ENCODE data around the gene LPP. TPM values are rescaled to one million over a fixed set of nuclear protein-coding genes. Genes with fewer than 3 reads are reported as not detected.

The LPP gene
- total RNA-seq, 2 experiments from 2014 or later: 27.5 to 31.8 TPM

- CTCF ChIA-PET: interaction anchor here (0.5 kb wide), 1 partner anchor 1692 kb away, joined by 3 read pairs; no protein-coding TSS in a partner anchor
- Mint-ChIP-seq H3K27me3 (ENCODE audit: low read depth) (no peaks in the 10 kb centered on the region), H3K4me1 (ENCODE audit: low read depth) (peaks cover 36% of the 10 kb centered on the region), H3K4me3 (no peak overlapping the region), H3K9me3 (no peaks in the 10 kb centered on the region), H3K36me3 (ENCODE audit: low read depth) (no peaks in the 10 kb centered on the region), H3K27ac (no peak overlapping the region)
- intact Hi-C loops (cut with micrococcal nuclease): loop anchor here (5.0 kb wide), 1 partner anchor 385 kb away; no protein-coding TSS in a partner anchor
- DNase-seq: no peak
These were observed 528.4 kb downstream of the LPP start for GRCh38 chr3:188682316-188682715.

GRCh38 chr3:188683032-188683521 is 529.1 kb downstream of the LPP start:
- H3K36me3 Mint-ChIP-seq (ENCODE audit: low read depth): no peaks in the 10 kb centered on the region
- H3K4me3 Mint-ChIP-seq: no peak overlapping the region
- peaks cover 32% of the 10 kb centered on the region for H3K4me1 Mint-ChIP-seq (ENCODE audit: low read depth)
- no peaks in the 10 kb centered on the region for H3K9me3 Mint-ChIP-seq
- CTCF ChIA-PET: no interaction called here
- DNase-seq: peak; percentile 51
- intact Hi-C loops (cut with micrococcal nuclease): loop anchor here (1.0 to 5.0 kb wide), 7 partner anchors 17 to 386 kb away; no protein-coding TSS in a partner anchor
- H3K27me3 Mint-ChIP-seq (ENCODE audit: low read depth): no peaks in the 10 kb centered on the region
- peak overlapping the region; percentile 37 for H3K27ac Mint-ChIP-seq

- DNase-seq: no peak
- no peaks in the 10 kb centered on the region for H3K27me3 Mint-ChIP-seq (ENCODE audit: low read depth)
- intact Hi-C loops (cut with micrococcal nuclease): loop anchor here (5.0 kb wide), 1 partner anchor 387 kb away; no protein-coding TSS in a partner anchor
- no peak overlapping the region for H3K27ac Mint-ChIP-seq
- no peaks in the 10 kb centered on the region for H3K9me3 Mint-ChIP-seq
- peaks cover 37% of the 10 kb centered on the region for H3K4me1 Mint-ChIP-seq (ENCODE audit: low read depth)
- no peak overlapping the region for H3K4me3 Mint-ChIP-seq
- no peaks in the 10 kb centered on the region for H3K36me3 Mint-ChIP-seq (ENCODE audit: low read depth)
- CTCF ChIA-PET: no interaction called here
These were observed 530.3 kb downstream of the LPP start for GRCh38 chr3:188684276-188684675.

DNA sequence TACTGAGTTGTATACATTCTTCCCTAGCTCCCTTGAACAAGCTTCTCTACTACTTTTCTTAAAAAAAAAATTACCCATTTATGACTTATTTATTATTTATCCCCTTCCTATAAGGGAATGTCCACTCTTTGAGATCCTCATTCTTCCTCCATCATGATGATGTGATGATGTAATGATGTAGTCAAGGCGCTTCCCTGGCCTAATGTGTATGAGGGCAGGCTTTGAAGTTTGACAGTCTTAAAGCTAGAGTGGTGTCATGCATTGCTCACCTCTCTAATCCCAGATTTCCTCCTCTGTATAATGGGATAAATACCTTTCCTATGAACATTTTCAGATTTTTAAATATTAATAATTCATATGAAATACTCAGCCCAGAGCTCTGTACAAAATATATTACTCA is 531.8 kb downstream of the LPP start:
- no peak overlapping the region for H3K4me3 Mint-ChIP-seq
- H3K27me3 Mint-ChIP-seq (ENCODE audit: low read depth): no peaks in the 10 kb centered on the region
- intact Hi-C loops (cut with micrococcal nuclease): loop anchor here (5.0 kb wide), 1 partner anchor 267 kb away; no protein-coding TSS in a partner anchor
- CTCF ChIA-PET: interaction anchor here (1.4 to 2.0 kb wide), 2 partner anchors 269 to 945 kb away, joined by 3 to 6 read pairs; no protein-coding TSS in a partner anchor
- no peaks in the 10 kb centered on the region for H3K9me3 Mint-ChIP-seq
- DNase-seq: no peak
- no peaks in the 10 kb centered on the region for H3K36me3 Mint-ChIP-seq (ENCODE audit: low read depth)
- H3K4me1 Mint-ChIP-seq (ENCODE audit: low read depth): peaks cover 37% of the 10 kb centered on the region
- no peak overlapping the region for H3K27ac Mint-ChIP-seq

- H3K4me3 Mint-ChIP-seq: no peak overlapping the region
- H3K4me1 Mint-ChIP-seq (ENCODE audit: low read depth): peaks cover 37% of the 10 kb centered on the region
- DNase-seq: no peak
- intact Hi-C loops (cut with micrococcal nuclease): loop anchor here (5.0 kb wide), 1 partner anchor 266 kb away; no protein-coding TSS in a partner anchor
- H3K36me3 Mint-ChIP-seq (ENCODE audit: low read depth): no peaks in the 10 kb centered on the region
- H3K27me3 Mint-ChIP-seq (ENCODE audit: low read depth): no peaks in the 10 kb centered on the region
- H3K9me3 Mint-ChIP-seq: no peaks in the 10 kb centered on the region
- CTCF ChIA-PET: interaction anchor here (0.6 to 2.0 kb wide), 3 partner anchors 64 to 945 kb away, joined by 3 to 6 read pairs (median 4); no protein-coding TSS in a partner anchor
- H3K27ac Mint-ChIP-seq: no peak overlapping the region
These were observed 532.4 kb downstream of the LPP start for GRCh38 chr3:188686324-188686723.

GRCh38 chr3:188687389-188687788 is 533.4 kb downstream of the LPP start:
- Mint-ChIP-seq H3K4me1 (ENCODE audit: low read depth) (peaks cover 34% of the 10 kb centered on the region), H3K9me3 (no peaks in the 10 kb centered on the region), H3K36me3 (ENCODE audit: low read depth) (no peaks in the 10 kb centered on the region), H3K27me3 (ENCODE audit: low read depth) (no peaks in the 10 kb centered on the region), H3K27ac (no peak overlapping the region), H3K4me3 (no peak overlapping the region)
- DNase-seq: peak; percentile 10
- CTCF ChIA-PET: interaction anchor here (0.7 kb wide), 1 partner anchor 57 kb away, joined by 3 read pairs; no protein-coding TSS in a partner anchor
- intact Hi-C loops (cut with micrococcal nuclease): loop anchor here (5.0 kb wide), 1 partner anchor 265 kb away; no protein-coding TSS in a partner anchor

DNA sequence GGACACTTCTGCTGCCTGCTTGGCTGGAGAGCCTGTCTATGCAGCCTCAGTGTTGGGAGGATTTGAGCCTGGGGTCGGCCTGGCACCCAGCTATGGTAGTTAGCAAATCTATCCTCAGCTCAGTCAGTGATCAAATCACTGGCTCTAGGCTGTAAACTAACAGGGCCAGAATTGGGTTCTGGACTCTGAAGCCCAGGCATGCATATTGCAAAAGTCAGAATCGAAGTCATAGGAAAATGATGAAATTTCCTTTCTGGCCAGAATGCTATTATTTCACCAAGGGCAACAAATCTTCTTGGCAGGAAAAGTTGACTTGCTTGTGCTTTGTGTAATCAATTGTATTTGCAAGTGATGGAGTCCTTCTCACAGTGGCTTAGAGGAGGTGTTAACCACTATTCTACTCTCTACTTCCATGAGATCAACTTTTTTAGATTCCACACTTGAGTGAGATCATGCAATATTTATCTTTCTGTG is 535.2 kb downstream of the LPP start:
- no peak overlapping the region for H3K4me3 Mint-ChIP-seq
- no peaks in the 10 kb centered on the region for H3K9me3 Mint-ChIP-seq
- CTCF ChIA-PET: interaction anchor here (1.0 kb wide), 1 partner anchor 948 kb away, joined by 3 read pairs; no protein-coding TSS in a partner anchor
- intact Hi-C loops (cut with micrococcal nuclease): loop anchor here (5.0 kb wide), 1 partner anchor 263 kb away; no protein-coding TSS in a partner anchor
- H3K27me3 Mint-ChIP-seq (ENCODE audit: low read depth): no peaks in the 10 kb centered on the region
- H3K4me1 Mint-ChIP-seq (ENCODE audit: low read depth): peaks cover 19% of the 10 kb centered on the region
- H3K36me3 Mint-ChIP-seq (ENCODE audit: low read depth): no peaks in the 10 kb centered on the region
- no peak for DNase-seq
- no peak overlapping the region for H3K27ac Mint-ChIP-seq

- Mint-ChIP-seq H3K9me3 (no peaks in the 10 kb centered on the region), H3K36me3 (ENCODE audit: low read depth) (no peaks in the 10 kb centered on the region), H3K4me3 (no peak overlapping the region), H3K27ac (no peak overlapping the region), H3K4me1 (ENCODE audit: low read depth) (peaks cover 19% of the 10 kb centered on the region), H3K27me3 (ENCODE audit: low read depth) (no peaks in the 10 kb centered on the region)
- CTCF ChIA-PET: interaction anchor here (0.7 kb wide), 1 partner anchor 504 kb away, joined by 3 read pairs; no protein-coding TSS in a partner anchor
- intact Hi-C loops (cut with micrococcal nuclease): no loop called here
- no peak for DNase-seq
These were observed 536.1 kb downstream of the LPP start for GRCh38 chr3:188690064-188690463.

GRCh38 chr3:188691004-188691403 is 537.0 kb downstream of the LPP start:
- no peaks in the 10 kb centered on the region for H3K9me3 Mint-ChIP-seq
- DNase-seq: no peak
- H3K27ac Mint-ChIP-seq: no peak overlapping the region
- H3K4me1 Mint-ChIP-seq (ENCODE audit: low read depth): peaks cover 22% of the 10 kb centered on the region
- intact Hi-C loops (cut with micrococcal nuclease): no loop called here
- H3K27me3 Mint-ChIP-seq (ENCODE audit: low read depth): no peaks in the 10 kb centered on the region
- no peak overlapping the region for H3K4me3 Mint-ChIP-seq
- CTCF ChIA-PET: interaction anchor here (0.6 to 0.7 kb wide), 2 partner anchors 505 kb away, joined by 3 to 6 read pairs; no protein-coding TSS in a partner anchor
- H3K36me3 Mint-ChIP-seq (ENCODE audit: low read depth): no peaks in the 10 kb centered on the region

- Mint-ChIP-seq H3K27ac (no peak overlapping the region), H3K4me3 (no peak overlapping the region), H3K9me3 (no peaks in the 10 kb centered on the region), H3K36me3 (ENCODE audit: low read depth) (no peaks in the 10 kb centered on the region), H3K27me3 (ENCODE audit: low read depth) (no peaks in the 10 kb centered on the region), H3K4me1 (ENCODE audit: low read depth) (peaks cover 20% of the 10 kb centered on the region)
- DNase-seq: no peak
- CTCF ChIA-PET: interaction anchor here (0.6 kb wide), 1 partner anchor 506 kb away, joined by 6 read pairs; no protein-coding TSS in a partner anchor
- intact Hi-C loops (cut with micrococcal nuclease): no loop called here
These were observed 537.7 kb downstream of the LPP start for GRCh38 chr3:188691665-188692064.

GRCh38 chr3:188692700-188693099 is 538.7 kb downstream of the LPP start:
- H3K9me3 Mint-ChIP-seq: no peaks in the 10 kb centered on the region
- no peaks in the 10 kb centered on the region for H3K27me3 Mint-ChIP-seq (ENCODE audit: low read depth)
- intact Hi-C loops (cut with micrococcal nuclease): no loop called here
- CTCF ChIA-PET: interaction anchor here (0.6 kb wide), 2 partner anchors 15 to 198 kb away, joined by 3 to 4 read pairs; no protein-coding TSS in a partner anchor
- H3K27ac Mint-ChIP-seq: no peak overlapping the region
- no peak for DNase-seq
- H3K4me3 Mint-ChIP-seq: no peak overlapping the region
- H3K36me3 Mint-ChIP-seq (ENCODE audit: low read depth): no peaks in the 10 kb centered on the region
- peaks cover 21% of the 10 kb centered on the region for H3K4me1 Mint-ChIP-seq (ENCODE audit: low read depth)

GRCh38 chr3:188693435-188693834 is 539.5 kb downstream of the LPP start:
- intact Hi-C loops (cut with micrococcal nuclease): no loop called here
- Mint-ChIP-seq H3K9me3 (no peaks in the 10 kb centered on the region), H3K27ac (no peak overlapping the region), H3K36me3 (ENCODE audit: low read depth) (no peaks in the 10 kb centered on the region), H3K4me1 (ENCODE audit: low read depth) (peaks cover 18% of the 10 kb centered on the region), H3K27me3 (ENCODE audit: low read depth) (no peaks in the 10 kb centered on the region), H3K4me3 (no peak overlapping the region)
- CTCF ChIA-PET: no interaction called here
- no peak for DNase-seq

GRCh38 chr3:188695241-188695640 is 541.3 kb downstream of the LPP start:
- H3K36me3 Mint-ChIP-seq (ENCODE audit: low read depth): peaks cover 1% of the 10 kb centered on the region
- no peak for DNase-seq
- no peak overlapping the region for H3K27ac Mint-ChIP-seq
- H3K4me1 Mint-ChIP-seq (ENCODE audit: low read depth): peaks cover 19% of the 10 kb centered on the region
- no peaks in the 10 kb centered on the region for H3K9me3 Mint-ChIP-seq
- CTCF ChIA-PET: no interaction called here
- intact Hi-C loops (cut with micrococcal nuclease): no loop called here
- no peaks in the 10 kb centered on the region for H3K27me3 Mint-ChIP-seq (ENCODE audit: low read depth)
- H3K4me3 Mint-ChIP-seq: no peak overlapping the region

Data from activated naive CD4-positive, alpha-beta T cell treated with anti-CD3 and anti-CD28 coated beads for 36 hours (primary cell).